Measurements from ENCODE around the gene DOK6.

GRCh38 chr18:69494841-69495240, 94.2 kb downstream of the DOK6 start:
- TF ChIP-seq CTCF (IDR thresholded peaks at IDR 0.05), result no peak
- no peak for TF ChIP-seq POLR2A (IDR thresholded peaks at IDR 0.05)
- no peak for TF ChIP-seq EP300 (IDR thresholded peaks at IDR 0.05; ENCODE audit: low read depth)
- TF ChIP-seq POLR2AphosphoS5 (IDR thresholded peaks at IDR 0.05), result no peak

Data from transverse colon (tissue), 4 donors.